ENCODE measurements around the gene PPM1H. TPM values are rescaled to one million over a fixed set of nuclear protein-coding genes. Genes with fewer than 3 reads are reported as not detected.

Gene PPM1H
- total and polyA plus RNA-seq, 10 of the 15 experiments (the other 5 are each of a cell fraction or from before 2014, with no cell fraction given) = 0.11 to 0.83 (median 0.49) TPM

DNA sequence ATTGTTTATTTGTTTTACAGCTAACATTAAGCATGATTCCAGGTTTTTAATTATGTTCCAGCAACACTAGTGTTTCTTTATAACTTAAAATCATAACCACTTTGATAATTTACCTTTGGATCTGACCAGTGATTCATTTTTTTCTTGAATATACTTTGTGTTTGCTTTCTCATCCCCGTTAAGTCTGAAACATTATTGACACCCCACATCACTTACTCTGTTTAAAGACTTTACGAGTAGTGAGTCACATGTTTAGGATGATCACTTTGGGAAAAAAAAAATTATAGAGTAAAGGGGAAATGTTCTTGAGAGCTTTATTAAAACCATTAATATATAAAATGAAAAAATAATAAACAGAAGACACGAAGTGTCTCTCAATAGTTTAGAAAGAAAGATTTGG, 336.1 kb downstream of the PPM1H start:
- in situ Hi-C loops (cut with MboI) = no loop called here
- no peaks in the 10 kb centered on the region for H3K36me3 ChIP-seq (ENCODE audit: control insufficient read depth in 2 of 2, insufficient read depth in 2 of 2, low read length in 1 of 2)
- DNase-seq (ENCODE audit: low read depth, low spot score) (no peak), FAIRE-seq (no peak), ATAC-seq (no peak)
- H2AFZ ChIP-seq (ENCODE audit: control insufficient read depth, low read depth, low read length) = no peak overlapping the region
- POLR2A ChIA-PET = interaction anchor here (0.6 kb wide), 1 partner anchor 171 kb away, joined by 3 read pairs; no protein-coding TSS in a partner anchor
- intact Hi-C loops (cut with micrococcal nuclease; ENCODE audit: unreplicated experiment) = no loop called here
- RAD21 ChIA-PET (ENCODE audit: unreplicated experiment) = no interaction called here
- CTCF ChIA-PET = interaction anchor here (0.9 to 1.2 kb wide), 4 partner anchors 10 to 201 kb away, joined by 3 to 4 read pairs (median 3); no protein-coding TSS in a partner anchor
- no peak overlapping the region for H3K9ac ChIP-seq (ENCODE audit: control insufficient read depth, insufficient read depth, low read length)
- WGBS (ENCODE audit: insufficient coverage, insufficient replicate concordance, low lambda C conversion rate, missing lambda C conversion rate) = 93% methylated on average over 3 of the region's 3 CpGs
- no peak overlapping the region for H3K4me2 ChIP-seq (ENCODE audit: control insufficient read depth, insufficient read depth)
- BruUV-seq (replicated peaks) = no TSS peak
- H3K4me1 ChIP-seq (ENCODE audit: control insufficient read depth, insufficient read depth, low read length) = peaks cover 12% of the 10 kb centered on the region; the same call in 1 of the 2 replicates
- SMC1A ChIA-PET (ENCODE audit: uncharacterized antibody, unreplicated experiment) = interaction anchor here (0.7 to 1.5 kb wide), 3 partner anchors 12 to 96 kb away, joined by 3 to 5 read pairs (median 3); no protein-coding TSS in a partner anchor
- peaks cover 3% of the 10 kb centered on the region for H3K79me2 ChIP-seq (ENCODE audit: control insufficient read depth, insufficient read depth, low read length)
- no peaks in the 10 kb centered on the region for H3K9me3 ChIP-seq (replicated peaks; ENCODE audit: control insufficient read depth, insufficient read depth, low read length)
- no peak overlapping the region for H3K27ac ChIP-seq (ENCODE audit: control insufficient read depth, insufficient read depth)
- no peaks in the 10 kb centered on the region for H4K20me1 ChIP-seq (ENCODE audit: control insufficient read depth, insufficient read depth)
- no peak overlapping the region for H3K4me3 ChIP-seq
- no peaks in the 10 kb centered on the region for H3K27me3 ChIP-seq (replicated peaks in 1 of 2; ENCODE audit: control insufficient read depth in 2 of 2, insufficient read depth in 2 of 2, low read length in 1 of 2)
- TF ChIP-seq BACH1 (IDR thresholded peaks at IDR 0.05; ENCODE audit: borderline replicate concordance) (no peak), PAX8 (IDR thresholded peaks at IDR 0.05) (no peak), FOXM1 (IDR thresholded peaks at IDR 0.05; ENCODE audit: low read depth, low read length) (no peak), SP1 (IDR thresholded peaks at IDR 0.05; ENCODE audit: low read depth, low read length) (no peak), SUZ12 (IDR thresholded peaks at IDR 0.05; ENCODE audit: unreplicated experiment) (no peak), TBL1XR1 (IDR thresholded peaks at IDR 0.05; ENCODE audit: low read depth, low read length) (no peak), KLF5 (IDR thresholded peaks at IDR 0.05; ENCODE audit: partially characterized antibody) (no peak), SMARCA5 (IDR thresholded peaks at IDR 0.05) (no peak), CREB1 (IDR thresholded peaks at IDR 0.05; ENCODE audit: low read depth) (no peak), SPI1 (IDR thresholded peaks at IDR 0.05; ENCODE audit: borderline replicate concordance, insufficient read depth, low read depth, low read length) (no peak), TAF1 (IDR thresholded peaks at IDR 0.05; ENCODE audit: borderline replicate concordance, low read depth, low read length) (no peak)
- TF ChIP-seq, protein P1, sequence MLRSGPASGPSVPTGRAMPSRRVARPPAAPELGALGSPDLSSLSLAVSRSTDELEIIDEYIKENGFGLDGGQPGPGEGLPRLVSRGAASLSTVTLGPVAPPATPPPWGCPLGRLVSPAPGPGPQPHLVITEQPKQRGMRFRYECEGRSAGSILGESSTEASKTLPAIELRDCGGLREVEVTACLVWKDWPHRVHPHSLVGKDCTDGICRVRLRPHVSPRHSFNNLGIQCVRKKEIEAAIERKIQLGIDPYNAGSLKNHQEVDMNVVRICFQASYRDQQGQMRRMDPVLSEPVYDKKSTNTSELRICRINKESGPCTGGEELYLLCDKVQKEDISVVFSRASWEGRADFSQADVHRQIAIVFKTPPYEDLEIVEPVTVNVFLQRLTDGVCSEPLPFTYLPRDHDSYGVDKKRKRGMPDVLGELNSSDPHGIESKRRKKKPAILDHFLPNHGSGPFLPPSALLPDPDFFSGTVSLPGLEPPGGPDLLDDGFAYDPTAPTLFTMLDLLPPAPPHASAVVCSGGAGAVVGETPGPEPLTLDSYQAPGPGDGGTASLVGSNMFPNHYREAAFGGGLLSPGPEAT (IDR thresholded peaks at IDR 0.05; ENCODE audit: low read depth) = no peak
- TF ChIP-seq, protein P2, sequence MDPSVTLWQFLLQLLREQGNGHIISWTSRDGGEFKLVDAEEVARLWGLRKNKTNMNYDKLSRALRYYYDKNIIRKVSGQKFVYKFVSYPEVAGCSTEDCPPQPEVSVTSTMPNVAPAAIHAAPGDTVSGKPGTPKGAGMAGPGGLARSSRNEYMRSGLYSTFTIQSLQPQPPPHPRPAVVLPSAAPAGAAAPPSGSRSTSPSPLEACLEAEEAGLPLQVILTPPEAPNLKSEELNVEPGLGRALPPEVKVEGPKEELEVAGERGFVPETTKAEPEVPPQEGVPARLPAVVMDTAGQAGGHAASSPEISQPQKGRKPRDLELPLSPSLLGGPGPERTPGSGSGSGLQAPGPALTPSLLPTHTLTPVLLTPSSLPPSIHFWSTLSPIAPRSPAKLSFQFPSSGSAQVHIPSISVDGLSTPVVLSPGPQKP (IDR thresholded peaks at IDR 0.05; ENCODE audit: low read depth, low read length) = no peak
- TF ChIP-seq, protein P3, sequence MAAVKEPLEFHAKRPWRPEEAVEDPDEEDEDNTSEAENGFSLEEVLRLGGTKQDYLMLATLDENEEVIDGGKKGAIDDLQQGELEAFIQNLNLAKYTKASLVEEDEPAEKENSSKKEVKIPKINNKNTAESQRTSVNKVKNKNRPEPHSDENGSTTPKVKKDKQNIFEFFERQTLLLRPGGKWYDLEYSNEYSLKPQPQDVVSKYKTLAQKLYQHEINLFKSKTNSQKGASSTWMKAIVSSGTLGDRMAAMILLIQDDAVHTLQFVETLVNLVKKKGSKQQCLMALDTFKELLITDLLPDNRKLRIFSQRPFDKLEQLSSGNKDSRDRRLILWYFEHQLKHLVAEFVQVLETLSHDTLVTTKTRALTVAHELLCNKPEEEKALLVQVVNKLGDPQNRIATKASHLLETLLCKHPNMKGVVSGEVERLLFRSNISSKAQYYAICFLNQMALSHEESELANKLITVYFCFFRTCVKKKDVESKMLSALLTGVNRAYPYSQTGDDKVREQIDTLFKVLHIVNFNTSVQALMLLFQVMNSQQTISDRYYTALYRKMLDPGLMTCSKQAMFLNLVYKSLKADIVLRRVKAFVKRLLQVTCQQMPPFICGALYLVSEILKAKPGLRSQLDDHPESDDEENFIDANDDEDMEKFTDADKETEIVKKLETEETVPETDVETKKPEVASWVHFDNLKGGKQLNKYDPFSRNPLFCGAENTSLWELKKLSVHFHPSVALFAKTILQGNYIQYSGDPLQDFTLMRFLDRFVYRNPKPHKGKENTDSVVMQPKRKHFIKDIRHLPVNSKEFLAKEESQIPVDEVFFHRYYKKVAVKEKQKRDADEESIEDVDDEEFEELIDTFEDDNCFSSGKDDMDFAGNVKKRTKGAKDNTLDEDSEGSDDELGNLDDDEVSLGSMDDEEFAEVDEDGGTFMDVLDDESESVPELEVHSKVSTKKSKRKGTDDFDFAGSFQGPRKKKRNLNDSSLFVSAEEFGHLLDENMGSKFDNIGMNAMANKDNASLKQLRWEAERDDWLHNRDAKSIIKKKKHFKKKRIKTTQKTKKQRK (IDR thresholded peaks at IDR 0.05; ENCODE audit: low read depth, low read length) = no peak
- TF ChIP-seq, protein P4, sequence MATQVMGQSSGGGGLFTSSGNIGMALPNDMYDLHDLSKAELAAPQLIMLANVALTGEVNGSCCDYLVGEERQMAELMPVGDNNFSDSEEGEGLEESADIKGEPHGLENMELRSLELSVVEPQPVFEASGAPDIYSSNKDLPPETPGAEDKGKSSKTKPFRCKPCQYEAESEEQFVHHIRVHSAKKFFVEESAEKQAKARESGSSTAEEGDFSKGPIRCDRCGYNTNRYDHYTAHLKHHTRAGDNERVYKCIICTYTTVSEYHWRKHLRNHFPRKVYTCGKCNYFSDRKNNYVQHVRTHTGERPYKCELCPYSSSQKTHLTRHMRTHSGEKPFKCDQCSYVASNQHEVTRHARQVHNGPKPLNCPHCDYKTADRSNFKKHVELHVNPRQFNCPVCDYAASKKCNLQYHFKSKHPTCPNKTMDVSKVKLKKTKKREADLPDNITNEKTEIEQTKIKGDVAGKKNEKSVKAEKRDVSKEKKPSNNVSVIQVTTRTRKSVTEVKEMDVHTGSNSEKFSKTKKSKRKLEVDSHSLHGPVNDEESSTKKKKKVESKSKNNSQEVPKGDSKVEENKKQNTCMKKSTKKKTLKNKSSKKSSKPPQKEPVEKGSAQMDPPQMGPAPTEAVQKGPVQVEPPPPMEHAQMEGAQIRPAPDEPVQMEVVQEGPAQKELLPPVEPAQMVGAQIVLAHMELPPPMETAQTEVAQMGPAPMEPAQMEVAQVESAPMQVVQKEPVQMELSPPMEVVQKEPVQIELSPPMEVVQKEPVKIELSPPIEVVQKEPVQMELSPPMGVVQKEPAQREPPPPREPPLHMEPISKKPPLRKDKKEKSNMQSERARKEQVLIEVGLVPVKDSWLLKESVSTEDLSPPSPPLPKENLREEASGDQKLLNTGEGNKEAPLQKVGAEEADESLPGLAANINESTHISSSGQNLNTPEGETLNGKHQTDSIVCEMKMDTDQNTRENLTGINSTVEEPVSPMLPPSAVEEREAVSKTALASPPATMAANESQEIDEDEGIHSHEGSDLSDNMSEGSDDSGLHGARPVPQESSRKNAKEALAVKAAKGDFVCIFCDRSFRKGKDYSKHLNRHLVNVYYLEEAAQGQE (IDR thresholded peaks at IDR 0.05; ENCODE audit: low read depth, low read length) = no peak

Measured in GM12878 (cell line).